A673 (cell line): ENCODE results near the gene INTS4. TPM values are rescaled to one million over a fixed set of nuclear protein-coding genes. Genes with fewer than 3 reads are reported as not detected.
A peak's percentile ranks its signal among the peaks of the same experiment; 100 is the strongest.
"Not testable (repeated sequence)": the region's sequence is repeated elsewhere in the genome, so short reads cannot be mapped to it uniquely, and the experiment has no call there.

ENCODE experiments used
- Bru-seq: library from RNA; stranded (reverse); fragments of 400-500 nt; gene quantifications from one replicate; lab custom pipeline; 2021; lab: Mats Ljungman, UMichigan
- BruChase-seq, 2 experiments: library from RNA; stranded (reverse); fragments of 400-500 nt; gene quantifications; one replicate each; lab custom pipeline; 2021; lab: Mats Ljungman, UMichigan
- BruUV-seq: library from RNA; stranded (reverse); fragments of 400-500 nt; replicated peaks from 2 replicates; lab custom pipeline; 2021; lab: Mats Ljungman, UMichigan
- CTCF ChIA-PET: fragments of 300-600 bp; sonication (Branson Sonifier 250); formaldehyde crosslinking; loops from one replicate; lab custom pipeline; 2022; ENCODE audit warnings: antibody characterized with exemption; lab: Charles Lee
- POLR2A ChIA-PET: fragments of 300-600 bp; sonication (Branson Sonifier 250); formaldehyde crosslinking; loops from one replicate; lab custom pipeline; 2022; ENCODE audit warnings: antibody characterized with exemption; ENCODE audit not compliant: low non-redundant PET; lab: Charles Lee
- DNase-seq: peaks from one replicate; pipeline ENCODE4 v3.0.0-alpha.2; 2015; ENCODE audit warnings: low spot score
- H3K27ac ChIP-seq: fragments of 200-600 bp; sonication (generic); 2 replicates; pipeline ENCODE4 v1.5.1; 2016; ENCODE audit warnings: mixed run types, low read depth, mild to moderate bottlenecking, mixed read lengths, antibody characterized with exemption, low read length; ENCODE audit not compliant: poor library complexity, severe bottlenecking
- H3K27me3 ChIP-seq: fragments of 200-600 bp; sonication (generic); replicated peaks from 2 replicates; pipeline ENCODE4 v1.6.1; 2017; ENCODE audit warnings: mixed run types, low read depth, mild to moderate bottlenecking, mixed read lengths, antibody characterized with exemption, low read length; ENCODE audit not compliant: insufficient read depth, poor library complexity
- H3K36me3 ChIP-seq: fragments of 200-600 bp; sonication (generic); 2 replicates; pipeline ENCODE4 v1.6.1; 2016; ENCODE audit warnings: mixed run types, mild to moderate bottlenecking, mixed read lengths, antibody characterized with exemption, low read length; ENCODE audit not compliant: insufficient read depth, poor library complexity, severe bottlenecking
- H3K4me1 ChIP-seq: fragments of 200-600 bp; sonication (generic); 2 replicates; pipeline ENCODE4 v1.6.1; 2017; ENCODE audit warnings: mixed run types, mild to moderate bottlenecking, mixed read lengths, antibody characterized with exemption, low read length; ENCODE audit not compliant: insufficient read depth, poor library complexity, severe bottlenecking
- H3K4me3 ChIP-seq: fragments of 200-600 bp; sonication (generic); 2 replicates; pipeline ENCODE4 v1.5.1; 2016; ENCODE audit warnings: low read depth, mixed run types, mild to moderate bottlenecking, mixed read lengths, low read length; ENCODE audit not compliant: poor library complexity, severe bottlenecking
- H3K9me3 ChIP-seq: fragments of 200-600 bp; sonication (generic); 2 replicates; pipeline ENCODE4 v1.6.1; 2016; ENCODE audit warnings: mixed run types, low read depth, mild to moderate bottlenecking, mixed read lengths, antibody characterized with exemption, low read length; ENCODE audit not compliant: poor library complexity, severe bottlenecking
- CTCF ChIP-seq: fragments of 300-800, 200-600 bp; sonication (generic); conservative IDR thresholded peaks from 2 replicates; pipeline ENCODE4 v1.5.1; 2017; ENCODE audit warnings: low read depth, mild to moderate bottlenecking, antibody characterized with exemption, low read length, moderate library complexity, mixed read lengths
- EZH2 ChIP-seq: fragments of 200-600 bp; sonication (generic); IDR thresholded peaks from 2 replicates; pipeline ENCODE4 v1.6.1; 2017; ENCODE audit warnings: borderline replicate concordance, low read depth, mild to moderate bottlenecking, mixed read lengths, antibody characterized with exemption, low read length; ENCODE audit not compliant: poor library complexity, severe bottlenecking
- intact Hi-C: fragments of 100-400 bp; cut with micrococcal nuclease; formaldehyde crosslinking; loops from one replicate; pipeline ENCODE4 v1.10.0; 2022; ENCODE audit not compliant: unreplicated experiment
- long read RNA-seq: library from polyadenylated mRNA; stranded (forward); transcript quantifications from one replicate; pipeline ENCODE4 v2.0.0, GENCODE V29; 2022
- total RNA-seq: library from RNA; stranded (reverse); gene quantifications from 2 replicates; pipeline ENCODE4 v1.2.3, GENCODE V29; 2021

INTS4 gene
- total RNA-seq = 66.1 and 68.2 TPM in 2 replicates
- Bru-seq, nascent RNA = percentile 78 among the genes with signal in this experiment
- BruChase-seq, experiment 1, labeled RNA remaining after a 2-hour chase = percentile 68 among the genes with signal in this experiment
- BruChase-seq, experiment 2, labeled RNA remaining after a 6-hour chase = percentile 70 among the genes with signal in this experiment
- long read RNA-seq, transcript INTS4-209 (23 exons, 3,156 nt) = major isoform, 107 of 139 reads
- long read RNA-seq, transcript INTS4-205 (3 exons, 956 nt) = minor isoform, 5 of 139 reads
- long read RNA-seq, partial matches to known transcripts = 5 of 139 reads
- long read RNA-seq, other reads (novel, unspliced or antisense) = 20 of 139 reads

- no peaks in the 10 kb centered on the region for H3K27me3 ChIP-seq
- H3K4me1 ChIP-seq = peaks cover 9% of the 10 kb centered on the region
- intact Hi-C loops = loop anchor here (1.0 to 10.0 kb wide), 4 partner anchors 52 to 360 kb away; partner anchors contain the start of genes AAMDC, CLNS1A and RSF1
- POLR2A ChIA-PET = interaction anchor here (0.6 to 0.7 kb wide), 4 partner anchors 12 to 431 kb away, joined by 3 to 5 read pairs (median 4); no protein-coding TSS in a partner anchor
- peak within 1 kb of the TSS; percentile 72 for H3K27ac ChIP-seq
- no TSS peak for BruUV-seq
- H3K4me3 ChIP-seq = peak within 1 kb of the TSS; percentile 64
- H3K9me3 ChIP-seq = no peaks in the 10 kb centered on the region
- CTCF ChIA-PET = interaction anchor here (0.6 to 1.2 kb wide), 5 partner anchors 51 to 570 kb away, joined by 3 to 6 read pairs (median 4); no protein-coding TSS in a partner anchor
- H3K36me3 ChIP-seq = peaks cover 15% of the 10 kb centered on the region
- DNase-seq = peak; percentile 100
- TF ChIP-seq EZH2 (no peak), CTCF (no peak)
These were observed at the start of gene INTS4 for GRCh38 chr11:77994434-77995362. INTS4 (minus strand) TSS chr11:77994668; CDS start chr11:77994643, 25 bp downstream.

DNA sequence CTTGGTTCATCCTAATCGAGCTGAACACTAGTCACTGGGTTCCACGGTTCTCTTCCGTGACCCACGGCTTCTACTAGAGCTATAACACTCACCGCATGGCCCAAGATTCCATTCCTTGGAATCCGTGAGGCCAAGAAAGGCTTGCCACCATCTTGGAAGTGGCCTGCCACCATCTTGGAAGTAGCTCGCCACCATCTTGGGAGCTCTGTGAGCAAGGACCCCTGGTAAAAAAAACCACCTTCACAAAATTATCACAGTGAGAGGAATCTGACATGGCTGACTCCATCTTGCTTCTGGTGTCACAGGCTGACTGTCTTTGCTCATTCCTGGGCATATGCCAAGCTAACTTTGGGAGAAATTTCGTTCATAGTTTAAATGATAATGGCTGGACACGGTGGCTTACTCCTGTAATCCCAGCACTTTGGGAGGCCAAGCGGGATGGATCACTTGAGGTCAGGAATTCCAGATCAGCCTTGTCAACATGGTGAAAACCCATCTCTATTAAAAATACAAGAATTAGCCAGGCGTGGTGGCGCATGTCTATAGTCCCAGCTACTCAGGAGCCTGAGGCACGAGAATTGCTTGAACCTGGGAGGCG, 47.5 kb upstream of the INTS4 start:
- H3K27ac ChIP-seq = no peak overlapping the region
- no peaks in the 10 kb centered on the region for H3K36me3 ChIP-seq
- ChIA-PET CTCF (no interaction called here), POLR2A (no interaction called here)
- no peak overlapping the region for H3K4me3 ChIP-seq
- no peaks in the 10 kb centered on the region for H3K27me3 ChIP-seq
- peaks cover 30% of the 10 kb centered on the region for H3K4me1 ChIP-seq
- no peak for DNase-seq
- TF ChIP-seq EZH2 = no peak
- no peak for TF ChIP-seq CTCF
- H3K9me3 ChIP-seq = no peaks in the 10 kb centered on the region
- intact Hi-C loops = no loop called here
- BruUV-seq = no TSS peak

GRCh38 chr11:78041380-78041719, 46.9 kb upstream of the INTS4 start:
- H3K27me3 ChIP-seq, intact Hi-C loops, CTCF ChIA-PET, H3K4me3 ChIP-seq, H3K9me3 ChIP-seq, H3K27ac ChIP-seq, H3K36me3 ChIP-seq, DNase-seq, BruUV-seq, POLR2A ChIA-PET: not testable (repeated sequence)
- peaks cover 24% of the 10 kb centered on the region for H3K4me1 ChIP-seq
